Dendritic cell treated with granulocyte-macrophage colony-stimulating factor and Interleukin-4, amounts not matched to agents 40 ng/mL and 50 ng/mL, for 4 days (primary cell): ENCODE measurements around the gene SSMEM1.
"Not testable (repeated sequence)": the region's sequence is repeated elsewhere in the genome, so short reads cannot be mapped to it uniquely, and the experiment has no call there.

Source experiments
- H3K27ac Mint-ChIP-seq: one replicate; pipeline ENCODE4 v1.8.0; 2022; ENCODE audit warnings: mild to moderate bottlenecking, mixed read lengths
- H3K27me3 Mint-ChIP-seq: one replicate; pipeline ENCODE4 v1.8.0; 2022; ENCODE audit warnings: mild to moderate bottlenecking, mixed read lengths
- H3K36me3 Mint-ChIP-seq: one replicate; pipeline ENCODE4 v1.8.0; 2022; ENCODE audit warnings: low read depth, mixed read lengths
- H3K4me1 Mint-ChIP-seq: one replicate; pipeline ENCODE4 v1.8.0; 2022; ENCODE audit warnings: low read depth, mixed read lengths
- H3K4me3 Mint-ChIP-seq: one replicate; pipeline ENCODE4 v1.8.0; 2022; ENCODE audit warnings: mild to moderate bottlenecking, moderate library complexity, mixed read lengths
- H3K9me3 Mint-ChIP-seq: one replicate; pipeline ENCODE4 v1.8.0; 2022; ENCODE audit warnings: mixed read lengths
- intact Hi-C: fragments of 100-400 bp; cut with micrococcal nuclease; formaldehyde crosslinking; loops from one replicate; pipeline ENCODE4 v1.15.0; 2022

Gene SSMEM1

DNA sequence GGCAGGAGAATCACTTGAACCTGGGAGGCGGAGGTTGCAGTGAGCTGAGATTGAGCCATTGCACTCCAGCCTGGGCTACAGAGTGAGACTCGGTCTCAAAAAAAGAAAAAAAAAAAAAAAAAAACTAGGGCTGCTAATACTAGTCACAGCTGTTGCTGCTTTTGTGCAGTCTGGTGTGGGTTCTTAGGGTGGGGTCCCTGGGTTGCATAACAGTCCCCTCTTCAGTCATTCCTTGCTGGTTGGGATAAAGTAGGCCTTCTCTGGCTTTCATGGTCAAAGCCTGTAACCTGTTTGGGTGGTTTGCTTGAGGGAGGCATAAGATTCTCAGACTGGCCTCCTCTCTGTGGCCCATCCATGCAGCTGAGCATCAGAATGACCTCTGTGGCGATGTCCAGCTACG, 14.1 kb downstream of the SSMEM1 start:
- no peak overlapping the region for H3K27ac Mint-ChIP-seq
- H3K4me3 Mint-ChIP-seq: no peak overlapping the region
- no peaks in the 10 kb centered on the region for H3K4me1 Mint-ChIP-seq
- H3K9me3 Mint-ChIP-seq: no peaks in the 10 kb centered on the region
- intact Hi-C loops: no loop called here
- no peaks in the 10 kb centered on the region for H3K36me3 Mint-ChIP-seq
- peaks cover 2% of the 10 kb centered on the region for H3K27me3 Mint-ChIP-seq

DNA sequence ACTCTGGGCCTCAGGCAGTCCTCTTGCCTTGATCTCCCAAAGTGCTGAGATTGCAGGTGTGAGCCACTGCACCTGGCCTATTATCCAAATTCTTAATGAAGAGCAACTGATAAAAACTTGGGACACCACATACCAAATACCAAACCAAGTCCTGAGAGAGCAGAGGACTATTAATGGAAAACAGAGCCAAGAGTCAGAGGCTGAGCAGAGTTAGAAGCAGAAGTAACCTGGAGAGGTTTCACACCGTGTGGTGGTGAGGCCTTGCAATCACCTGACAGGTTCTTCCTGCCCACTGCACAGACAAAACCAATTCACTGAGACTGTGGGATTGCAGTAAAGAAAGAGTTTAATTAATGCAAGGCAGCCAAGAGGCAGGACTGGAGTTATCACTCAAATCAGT, 16.0 kb downstream of the SSMEM1 start:
- intact Hi-C loops: no loop called here
- no peaks in the 10 kb centered on the region for H3K4me1 Mint-ChIP-seq
- H3K27ac Mint-ChIP-seq: no peak overlapping the region
- no peaks in the 10 kb centered on the region for H3K9me3 Mint-ChIP-seq
- no peak overlapping the region for H3K4me3 Mint-ChIP-seq
- no peaks in the 10 kb centered on the region for H3K36me3 Mint-ChIP-seq
- H3K27me3 Mint-ChIP-seq: peaks cover 2% of the 10 kb centered on the region

DNA sequence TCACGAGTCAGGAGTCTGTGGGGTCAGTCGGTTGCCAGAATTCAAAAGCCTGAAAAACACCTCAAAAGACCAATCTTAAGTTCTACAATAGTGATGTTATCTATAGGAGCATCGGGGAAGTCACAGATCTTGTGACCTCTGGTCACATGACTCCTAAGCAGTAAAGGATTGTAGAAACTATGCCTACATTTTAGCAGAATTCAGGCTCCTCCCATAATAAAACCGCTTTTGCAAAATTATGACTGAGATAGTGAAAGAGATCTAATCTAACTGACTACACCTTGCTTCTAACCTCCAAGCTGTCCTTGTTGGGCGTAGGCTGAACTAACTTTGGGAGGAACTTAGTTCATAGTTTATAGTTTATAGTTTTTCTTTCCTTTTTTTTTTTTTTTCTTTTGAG, 16.6 kb downstream of the SSMEM1 start:
- H3K4me3 Mint-ChIP-seq: no peak overlapping the region
- H3K27me3 Mint-ChIP-seq: peaks cover 2% of the 10 kb centered on the region
- H3K4me1 Mint-ChIP-seq: no peaks in the 10 kb centered on the region
- no peak overlapping the region for H3K27ac Mint-ChIP-seq
- H3K9me3 Mint-ChIP-seq: no peaks in the 10 kb centered on the region
- intact Hi-C loops: no loop called here
- H3K36me3 Mint-ChIP-seq: no peaks in the 10 kb centered on the region

DNA sequence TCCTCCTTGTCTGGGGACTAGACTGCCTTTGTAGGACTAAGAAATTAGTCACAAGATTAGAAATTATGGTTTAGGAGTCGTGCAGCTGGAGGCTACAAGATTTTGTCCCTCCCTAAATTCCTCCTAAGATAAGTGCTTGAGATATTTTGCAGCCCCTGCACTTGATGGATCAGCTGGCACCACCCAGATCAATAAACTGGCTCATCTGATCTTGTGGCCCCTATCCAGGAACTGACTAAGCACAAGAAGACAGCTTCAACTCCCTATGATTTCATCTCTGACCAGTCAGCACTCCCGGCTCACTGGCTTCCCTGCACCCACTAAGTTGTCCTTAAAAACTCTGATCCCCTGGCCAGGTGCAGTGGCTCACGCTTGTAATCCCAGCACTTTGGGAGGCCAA, 17.3 kb downstream of the SSMEM1 start:
- H3K36me3 Mint-ChIP-seq, H3K9me3 Mint-ChIP-seq, intact Hi-C loops, H3K4me1 Mint-ChIP-seq, H3K27ac Mint-ChIP-seq, H3K4me3 Mint-ChIP-seq, H3K27me3 Mint-ChIP-seq: not testable (repeated sequence)

DNA sequence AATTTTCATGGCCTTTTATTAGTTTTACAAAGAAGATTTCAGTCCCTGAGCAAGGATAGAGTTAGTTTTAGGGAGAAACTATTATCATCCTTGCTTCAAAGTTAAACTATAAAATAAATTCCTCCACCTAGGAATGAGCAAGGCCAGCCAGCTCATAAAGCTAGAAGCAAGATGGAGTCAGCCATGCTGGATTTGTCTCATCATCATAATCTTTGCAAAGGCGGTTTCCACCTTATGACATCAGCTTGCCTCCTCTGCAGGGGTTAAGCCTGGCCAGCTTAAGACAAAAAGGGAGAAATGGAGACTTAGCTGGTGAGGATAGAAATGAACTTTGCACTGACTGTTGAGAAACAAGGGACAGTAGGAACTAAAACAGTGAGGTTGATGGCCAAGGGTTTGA, 18.7 kb downstream of the SSMEM1 start:
- Mint-ChIP-seq H3K4me1 (no peaks in the 10 kb centered on the region), H3K27ac (no peak overlapping the region), H3K4me3 (no peak overlapping the region), H3K27me3 (no peaks in the 10 kb centered on the region), H3K36me3 (no peaks in the 10 kb centered on the region), H3K9me3 (peaks cover 7% of the 10 kb centered on the region)
- intact Hi-C loops: no loop called here

DNA sequence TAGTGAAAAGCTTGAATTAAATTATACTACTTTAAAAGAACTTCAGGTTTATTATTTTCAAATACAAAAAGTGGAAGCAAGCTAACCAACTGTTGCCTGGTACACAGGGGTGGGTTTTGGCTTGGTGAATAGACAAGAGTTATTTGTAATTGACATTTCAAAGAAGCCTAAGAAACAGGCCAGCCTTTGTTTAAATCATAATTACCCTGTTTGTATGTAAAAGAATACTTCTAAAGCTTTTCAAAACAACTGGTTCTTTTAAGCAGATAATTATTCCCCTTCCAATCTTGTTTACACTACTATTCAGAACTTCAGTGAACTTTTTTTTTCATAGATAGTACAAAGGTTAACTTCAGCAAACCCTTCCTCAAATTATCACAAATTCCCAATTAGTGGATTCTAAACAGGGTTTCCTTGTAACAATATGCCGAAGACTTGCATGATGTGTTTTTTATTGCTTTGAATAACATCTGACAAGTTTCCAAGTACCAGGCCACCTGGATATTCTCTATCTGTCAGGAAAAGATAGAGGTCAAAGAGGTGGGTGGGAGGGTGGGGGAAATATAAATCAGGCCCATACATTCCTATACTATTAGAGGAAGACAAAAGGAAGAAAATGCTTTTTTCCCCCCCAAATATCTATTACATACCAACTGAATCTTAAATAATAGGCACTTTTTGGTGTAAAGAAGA, 20.4 kb downstream of the SSMEM1 start:
- H3K27ac Mint-ChIP-seq: no peak overlapping the region
- no peaks in the 10 kb centered on the region for H3K27me3 Mint-ChIP-seq
- no peak overlapping the region for H3K4me3 Mint-ChIP-seq
- H3K4me1 Mint-ChIP-seq: no peaks in the 10 kb centered on the region
- intact Hi-C loops: no loop called here
- peaks cover 7% of the 10 kb centered on the region for H3K9me3 Mint-ChIP-seq
- no peaks in the 10 kb centered on the region for H3K36me3 Mint-ChIP-seq

DNA sequence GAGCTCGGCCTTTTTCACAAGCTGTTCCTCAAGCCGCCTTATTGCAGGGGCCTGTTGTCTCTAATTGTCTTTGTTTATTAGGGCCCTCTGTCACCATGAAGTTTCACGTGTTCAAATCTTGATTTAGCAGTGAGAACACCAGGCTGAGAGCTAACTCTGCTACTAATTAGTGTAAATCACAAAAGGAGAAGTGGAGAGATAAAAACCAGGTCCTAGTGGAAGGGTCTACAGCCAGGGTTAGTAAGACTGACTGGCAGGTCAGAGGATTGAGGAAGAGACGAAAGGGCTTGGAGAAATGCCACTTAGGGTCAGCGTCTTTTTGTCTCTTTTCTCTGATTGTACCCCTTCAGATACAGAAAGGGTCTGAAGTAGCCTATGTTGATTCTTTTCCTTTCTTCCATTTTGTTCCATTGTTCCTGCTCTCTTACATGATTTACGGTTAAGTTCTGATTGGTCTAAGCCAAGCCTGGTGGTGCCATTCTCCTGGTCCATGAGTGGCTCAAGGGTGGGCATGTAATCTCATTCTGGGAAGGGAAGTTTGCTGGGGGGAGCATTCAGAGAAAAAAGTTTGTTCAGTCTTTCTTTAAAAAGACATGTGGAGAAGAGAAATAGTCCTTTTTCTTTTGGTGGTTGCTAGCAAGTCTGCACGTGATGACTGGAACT, 21.3 kb downstream of the SSMEM1 start:
- Mint-ChIP-seq H3K4me3 (no peak overlapping the region), H3K27ac (no peak overlapping the region), H3K9me3 (peaks cover 7% of the 10 kb centered on the region), H3K4me1 (no peaks in the 10 kb centered on the region), H3K36me3 (no peaks in the 10 kb centered on the region), H3K27me3 (no peaks in the 10 kb centered on the region)
- intact Hi-C loops: no loop called here

DNA sequence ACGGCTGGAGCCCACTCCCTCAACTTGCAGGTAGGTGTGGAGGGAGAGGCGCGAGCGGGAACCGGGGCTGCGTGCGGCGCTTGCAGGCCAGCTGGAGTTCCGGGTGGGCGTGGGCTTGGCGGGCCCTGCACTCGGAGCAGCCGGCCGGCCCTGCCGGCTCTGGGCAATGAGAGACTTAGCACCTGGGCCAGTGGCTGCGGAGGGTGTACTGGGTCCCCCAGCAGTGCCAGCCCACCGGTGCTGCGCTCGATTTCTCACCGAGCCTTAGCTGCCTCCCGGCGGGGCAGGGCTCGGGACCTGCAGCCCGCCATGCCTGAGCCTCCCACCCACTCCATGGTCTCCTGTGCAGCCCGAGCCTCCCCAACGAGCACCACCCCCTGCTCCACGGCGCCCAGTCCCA, 22.3 kb downstream of the SSMEM1 start:
- H3K4me3 Mint-ChIP-seq: not testable (repeated sequence)

DNA sequence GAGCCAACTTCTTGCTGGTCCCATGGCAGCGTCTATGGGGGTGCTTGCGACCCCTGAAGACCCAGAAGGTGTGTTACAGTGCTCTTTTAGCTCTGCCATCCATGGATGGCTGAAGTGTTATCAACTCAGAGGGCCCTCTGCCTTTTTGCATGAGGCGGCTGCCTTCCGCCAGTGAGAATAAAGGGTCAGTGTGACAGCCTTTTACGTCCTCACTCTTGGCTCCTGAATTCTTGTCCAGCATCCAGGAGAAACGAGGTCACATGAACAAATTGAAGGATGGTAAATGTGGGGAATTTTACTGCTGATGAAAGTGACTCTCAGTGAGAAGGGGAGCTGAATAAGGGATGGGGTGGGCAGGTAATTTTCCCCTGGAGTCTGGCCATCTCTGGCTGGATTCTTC, 24.1 kb downstream of the SSMEM1 start:
- Mint-ChIP-seq H3K27ac (no peak overlapping the region), H3K4me1 (no peaks in the 10 kb centered on the region), H3K4me3 (no peak overlapping the region)

More for the DNA sequence above, 22.3 kb downstream of the SSMEM1 start:
- H3K36me3 Mint-ChIP-seq, H3K9me3 Mint-ChIP-seq, H3K27me3 Mint-ChIP-seq, intact Hi-C loops, H3K4me1 Mint-ChIP-seq, H3K27ac Mint-ChIP-seq: not testable (repeated sequence)

DNA sequence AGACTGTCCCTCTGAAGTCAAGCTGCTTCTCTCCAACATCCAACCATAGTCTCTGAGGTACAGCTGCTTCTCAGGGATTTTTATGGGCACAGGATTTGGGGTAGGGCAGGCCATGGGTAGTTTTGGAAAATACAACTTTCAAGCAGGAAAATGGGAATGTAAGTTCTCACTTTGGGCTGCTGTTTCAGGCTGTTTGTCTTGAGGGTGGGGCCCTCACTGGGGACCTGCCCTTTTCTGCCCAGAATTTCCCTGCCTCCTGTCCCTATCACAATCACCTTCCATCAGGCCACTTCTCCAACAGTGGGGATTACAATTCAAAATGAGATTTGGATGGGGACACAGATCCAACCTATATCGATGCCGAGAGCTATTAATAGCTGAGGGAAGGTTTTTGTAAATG, 24.5 kb downstream of the SSMEM1 start:
- peaks cover 7% of the 10 kb centered on the region for H3K9me3 Mint-ChIP-seq
- H3K4me1 Mint-ChIP-seq: no peaks in the 10 kb centered on the region
- no peak overlapping the region for H3K4me3 Mint-ChIP-seq
- intact Hi-C loops: no loop called here
- H3K36me3 Mint-ChIP-seq: no peaks in the 10 kb centered on the region
- H3K27ac Mint-ChIP-seq: no peak overlapping the region
- no peaks in the 10 kb centered on the region for H3K27me3 Mint-ChIP-seq

More for the DNA sequence above, 24.1 kb downstream of the SSMEM1 start:
- Mint-ChIP-seq H3K36me3 (no peaks in the 10 kb centered on the region), H3K9me3 (peaks cover 7% of the 10 kb centered on the region), H3K27me3 (no peaks in the 10 kb centered on the region)
- intact Hi-C loops: no loop called here

DNA sequence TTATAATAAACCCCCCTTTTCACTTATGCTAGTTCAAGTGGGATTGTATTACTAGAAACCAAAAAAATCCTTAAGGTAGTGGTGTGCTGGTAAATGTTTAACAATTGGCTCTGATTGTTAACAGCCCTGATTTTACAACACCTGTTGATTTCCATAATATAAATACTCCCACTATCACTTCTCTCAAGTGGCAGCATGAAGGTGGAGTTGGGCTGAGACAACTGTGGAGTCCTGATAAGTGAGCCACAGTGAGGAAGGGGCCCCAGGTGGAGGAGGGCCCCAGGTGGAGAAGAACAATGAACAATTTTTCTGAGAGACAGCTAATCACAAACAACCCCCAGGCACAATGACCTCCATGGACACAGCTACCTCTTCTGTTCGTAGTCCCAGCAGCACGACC, 26.4 kb downstream of the SSMEM1 start:
- intact Hi-C loops: no loop called here
- Mint-ChIP-seq H3K4me3 (no peak overlapping the region), H3K4me1 (no peaks in the 10 kb centered on the region), H3K9me3 (peaks cover 7% of the 10 kb centered on the region), H3K27me3 (no peaks in the 10 kb centered on the region), H3K36me3 (no peaks in the 10 kb centered on the region), H3K27ac (no peak overlapping the region)

DNA sequence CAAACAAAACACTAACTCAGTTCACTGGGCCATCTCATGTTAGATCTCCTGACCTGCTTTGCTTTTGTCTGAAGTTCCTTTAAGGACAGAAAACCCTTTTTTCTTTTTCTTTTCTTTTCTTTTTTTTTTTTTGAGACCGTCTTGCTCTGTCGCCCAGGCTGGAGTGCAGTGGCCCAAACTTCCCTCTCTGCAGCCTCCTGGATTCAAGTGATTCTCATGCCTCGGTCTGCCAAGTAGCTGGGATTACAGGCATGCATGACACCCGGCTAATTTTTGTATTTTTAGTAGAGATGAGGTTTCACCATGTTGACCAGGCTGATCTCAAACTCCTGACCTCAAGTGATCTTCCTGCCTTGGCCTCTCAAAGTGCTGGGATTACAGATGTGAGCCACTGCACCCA, 28.7 kb downstream of the SSMEM1 start:
- intact Hi-C loops, H3K4me1 Mint-ChIP-seq, H3K9me3 Mint-ChIP-seq, H3K27me3 Mint-ChIP-seq, H3K36me3 Mint-ChIP-seq, H3K27ac Mint-ChIP-seq, H3K4me3 Mint-ChIP-seq: not testable (repeated sequence)

DNA sequence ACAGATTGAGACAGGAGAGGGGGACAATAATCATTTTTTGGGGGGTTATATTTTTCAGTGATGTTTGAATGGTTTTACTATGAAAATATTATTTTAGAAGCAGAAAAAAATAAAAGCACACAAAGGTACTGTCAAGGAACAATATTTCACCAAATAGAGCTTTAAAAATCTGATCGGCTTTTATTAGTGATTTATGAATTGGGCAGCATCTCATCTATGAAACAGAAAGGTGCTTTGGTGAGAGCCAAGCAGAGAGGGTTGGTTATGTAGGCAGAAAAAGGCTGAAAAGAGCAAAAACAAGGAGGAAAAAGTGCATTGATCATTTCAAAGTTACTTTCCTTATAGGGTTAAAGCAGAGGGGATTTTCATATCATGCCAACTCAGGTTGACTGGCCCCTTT, 32.6 kb downstream of the SSMEM1 start:
- Mint-ChIP-seq H3K4me1 (peaks cover 13% of the 10 kb centered on the region), H3K9me3 (no peaks in the 10 kb centered on the region), H3K36me3 (no peaks in the 10 kb centered on the region), H3K27ac (no peak overlapping the region), H3K4me3 (no peak overlapping the region), H3K27me3 (no peaks in the 10 kb centered on the region)
- intact Hi-C loops: loop anchor here (5.0 kb wide), 2 partner anchors 252 to 322 kb away; partner anchors contain the start of gene MEST

DNA sequence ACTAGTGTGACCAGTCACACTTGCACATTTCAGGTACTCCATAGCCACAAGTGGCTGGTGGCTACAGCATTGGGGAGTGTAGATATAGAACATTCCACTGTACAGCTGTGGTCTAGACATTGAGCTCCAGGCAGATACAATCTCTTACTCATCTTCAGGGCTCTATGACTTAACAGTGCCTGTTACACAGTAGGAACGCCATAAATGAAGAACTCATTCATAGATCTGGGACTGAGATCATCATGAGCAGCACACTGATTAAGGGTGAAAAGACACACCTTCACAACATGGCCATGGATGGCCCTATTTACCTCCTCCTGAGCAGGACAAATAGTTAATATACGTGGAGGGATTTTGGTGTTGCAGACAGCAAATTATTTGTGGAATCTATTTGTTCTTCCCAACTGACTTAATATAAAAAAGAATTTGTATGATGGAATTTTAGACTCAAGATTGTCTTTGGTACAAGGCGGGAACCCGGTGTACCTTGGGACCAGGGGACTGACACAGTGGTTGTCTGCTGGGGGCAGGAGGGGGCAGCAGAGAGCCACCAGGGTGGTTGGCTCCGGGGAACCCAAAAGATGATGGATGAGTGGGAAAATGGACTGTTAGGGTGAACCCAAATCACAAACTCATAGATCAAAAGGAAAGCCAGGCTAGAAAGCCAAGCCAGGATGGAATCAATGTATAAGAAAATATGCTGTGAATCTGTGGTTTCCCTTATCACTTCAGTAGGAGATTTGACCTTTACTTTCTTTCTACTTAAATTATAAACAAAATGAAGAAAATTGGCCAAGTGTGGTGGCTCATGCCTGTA, 34.7 kb downstream of the SSMEM1 start:
- H3K27me3 Mint-ChIP-seq: no peaks in the 10 kb centered on the region
- H3K27ac Mint-ChIP-seq: no peak overlapping the region
- H3K36me3 Mint-ChIP-seq: no peaks in the 10 kb centered on the region
- intact Hi-C loops: loop anchor here (1.0 to 5.0 kb wide), 6 partner anchors 250 to 588 kb away; partner anchors contain the start of gene MEST
- no peak overlapping the region for H3K4me3 Mint-ChIP-seq
- H3K4me1 Mint-ChIP-seq: peaks cover 13% of the 10 kb centered on the region
- H3K9me3 Mint-ChIP-seq: no peaks in the 10 kb centered on the region
